GM12878 (cell line): ENCODE results near the gene IBTK. TPM values are rescaled to one million over a fixed set of nuclear protein-coding genes. Genes with fewer than 3 reads are reported as not detected.

ENCODE experiments used
- ATAC-seq: fragments of 200-7000 bp; cut with Tn5 transposase; 3 replicates; pipeline ENCODE4 v1.9.1; 2020; ENCODE audit warnings: mild to moderate bottlenecking, moderate library complexity
- BruUV-seq: library from RNA; stranded (reverse); fragments of 400-500 nt; replicated peaks from 2 replicates; lab custom pipeline; 2021; lab: Mats Ljungman, UMichigan
- CTCF ChIA-PET: fragments of 300-600 bp; sonication (Branson Sonifier 250); formaldehyde crosslinking; extraction: SDS; loops from one replicate; lab custom pipeline; 2021; ENCODE audit warnings: inconsistent platforms; lab: Yijun Ruan, JAX
- POLR2A ChIA-PET: fragments of 350-600 bp; formaldehyde crosslinking; extraction: SDS; loops from one replicate; lab custom pipeline; 2021; ENCODE audit warnings: inconsistent platforms; lab: Charles Lee
- RAD21 ChIA-PET: fragments of 300-600 bp; sonication (Branson Sonifier 250); formaldehyde crosslinking; loops from one replicate; lab custom pipeline; 2023; ENCODE audit warnings: antibody characterized with exemption; ENCODE audit not compliant: unreplicated experiment; lab: Charles Lee
- SMC1A ChIA-PET: fragments of 300-600 bp; sonication (Branson Sonifier 250); formaldehyde crosslinking; loops from one replicate; lab custom pipeline; 2023; ENCODE audit not compliant: unreplicated experiment, uncharacterized antibody; lab: Charles Lee
- DNase-seq: peaks from one replicate; pipeline ENCODE4 v3.0.0-alpha.2; 2011; ENCODE audit warnings: low read depth, low spot score
- FAIRE-seq: peaks from 3 replicates; lab custom pipeline; 2011; peaks lifted over from hg19 to GRCh38; lab: Jason Lieb, UNC
- H2AFZ ChIP-seq: 2 replicates; pipeline ENCODE4 v1.6.0; 2011; ENCODE audit warnings: low read depth, low read length, control low read depth; ENCODE audit not compliant: control insufficient read depth
- H3K27ac ChIP-seq: 2 replicates; pipeline ENCODE4 v1.5.1; 2011; ENCODE audit warnings: control low read depth; ENCODE audit not compliant: control insufficient read depth, insufficient read depth
- H3K27me3 ChIP-seq, 2 experiments: replicated peaks in 1 of 2; 2 replicates each; pipeline versions ENCODE4 v1.6.0 to v1.6.1; 2011; ENCODE audit warnings: low read length in 1 of 2; ENCODE audit not compliant: control insufficient read depth in 2 of 2, insufficient read depth in 2 of 2
- H3K36me3 ChIP-seq, 2 experiments: 2 replicates each; pipeline ENCODE4 v1.5.1; 2011; ENCODE audit warnings: low read length in 1 of 2; ENCODE audit not compliant: control insufficient read depth in 2 of 2, insufficient read depth in 2 of 2
- H3K4me1 ChIP-seq: 2 replicates; pipeline ENCODE4 v1.6.1; 2011; ENCODE audit warnings: mild to moderate bottlenecking, low read length, moderate library complexity, mixed read lengths; ENCODE audit not compliant: control insufficient read depth, insufficient read depth
- H3K4me2 ChIP-seq: 2 replicates; pipeline ENCODE4 v1.6.0; 2011; ENCODE audit warnings: control low read depth; ENCODE audit not compliant: control insufficient read depth, insufficient read depth
- H3K4me3 ChIP-seq: fragments of 200-600 bp; sonication (generic); 2 replicates; pipeline ENCODE4 v1.5.1; 2016
- H3K79me2 ChIP-seq: 2 replicates; pipeline ENCODE4 v1.6.0; 2011; ENCODE audit warnings: low read length; ENCODE audit not compliant: control insufficient read depth, insufficient read depth
- H3K9ac ChIP-seq: 2 replicates; pipeline ENCODE4 v1.8.0; 2011; ENCODE audit warnings: low read length, control low read depth, mixed read lengths; ENCODE audit not compliant: control insufficient read depth, insufficient read depth
- H3K9me3 ChIP-seq: replicated peaks from 3 replicates; pipeline ENCODE4 v1.5.1; 2011; ENCODE audit warnings: mild to moderate bottlenecking, low read length; ENCODE audit not compliant: control insufficient read depth, insufficient read depth
- H4K20me1 ChIP-seq: 2 replicates; pipeline ENCODE4 v1.6.0; 2011; ENCODE audit not compliant: control insufficient read depth, insufficient read depth
- ATF3 ChIP-seq: IDR thresholded peaks from 2 replicates; pipeline ENCODE4 v1.6.1; 2011; ENCODE audit warnings: low read depth, mild to moderate bottlenecking, low read length, moderate library complexity, borderline replicate concordance; ENCODE audit errors: extremely low read depth
- CBX3 ChIP-seq: fragments of 200-600 bp; sonication (generic); IDR thresholded peaks from 2 replicates; pipeline ENCODE4 v1.6.1; 2016; ENCODE audit warnings: low read depth, borderline replicate concordance
- EED ChIP-seq: sonication (generic); IDR thresholded peaks from 2 replicates; pipeline ENCODE4 v1.6.1; 2016; ENCODE audit warnings: antibody characterized with exemption, low read depth
- HDAC6 ChIP-seq: fragments of 200-600 bp; sonication (generic); IDR thresholded peaks from one replicate; pipeline ENCODE4 v1.8.0; 2017; ENCODE audit warnings: antibody characterized with exemption; ENCODE audit not compliant: unreplicated experiment
- MYC ChIP-seq: IDR thresholded peaks from 2 replicates; pipeline ENCODE4 v1.6.1; 2011; ENCODE audit warnings: mild to moderate bottlenecking, low read length, moderate library complexity, inconsistent platforms; ENCODE audit not compliant: insufficient read depth, insufficient replicate concordance, insufficient read length, severe bottlenecking
- NBN ChIP-seq: fragments of 450-650 bp; IDR thresholded peaks from 2 replicates; pipeline ENCODE4 v1.6.1; 2016
- NR2C2 ChIP-seq: IDR thresholded peaks from 2 replicates; pipeline ENCODE4 v1.6.1; 2011; ENCODE audit warnings: borderline replicate concordance, low read depth; ENCODE audit not compliant: control insufficient read depth, insufficient read length
- PAX5 ChIP-seq: IDR thresholded peaks from 2 replicates; pipeline ENCODE4 v1.6.1; 2011; ENCODE audit warnings: low read depth, low read length, borderline replicate concordance
- SMC3 ChIP-seq: IDR thresholded peaks from 2 replicates; pipeline ENCODE4 v1.6.1; 2011; ENCODE audit warnings: low read length, improper control_type of control experiment, borderline replicate concordance
- STAT3 ChIP-seq: IDR thresholded peaks from 2 replicates; pipeline ENCODE4 v1.6.1; 2011; ENCODE audit warnings: low read depth, low read length, improper control_type of control experiment
- TCF3 ChIP-seq: IDR thresholded peaks from 2 replicates; pipeline ENCODE4 v1.6.1; 2012; ENCODE audit warnings: low read depth, mild to moderate bottlenecking, low read length, borderline replicate concordance; ENCODE audit not compliant: insufficient read depth
- TCF7 ChIP-seq: IDR thresholded peaks from 2 replicates; pipeline ENCODE4 v1.6.1; 2014; ENCODE audit warnings: antibody characterized with exemption, borderline replicate concordance
- WGBS: methylation state at CpG from one replicate; pipeline ENCODE4 v1.1.6; 2016; ENCODE audit warnings: low lambda C conversion rate; ENCODE audit not compliant: insufficient replicate concordance, insufficient coverage; ENCODE audit errors: missing lambda C conversion rate; 5-methylcytosine and 5-hydroxymethylcytosine counted together
- in situ Hi-C: fragments of 300-500 bp; cut with MboI; formaldehyde crosslinking; loops from 9 replicates; pipeline ENCODE4 v1.14.3; 2018; ENCODE audit warnings: mixed read lengths
- intact Hi-C: fragments of 100-400 bp; cut with micrococcal nuclease; formaldehyde crosslinking; loops from one replicate; pipeline ENCODE4 v1.14.2; 2022; ENCODE audit not compliant: unreplicated experiment
- polyA plus RNA-seq, 11 experiments: library from polyadenylated mRNA; depleted of rRNA in 4 of 11; unstranded in 6 of 11; stranded (reverse) in 5 of 11; fragments of >200 nt; fragmentation: Nextera tagmentation in 4 of 11; fragmentation: Illumina TruSeq in 1 of 11; extraction: Ambion mirVana in 4 of 11; extraction: Trizol in 1 of 11; gene quantifications; 1 replicate in 1 of 11; 2 replicates in 10 of 11; pipeline versions ENCODE4 v1.2.1 to v1.2.3, GENCODE V29; 2011 to 2016; ENCODE audit warnings: inconsistent platforms in 2 of 11, missing spikeins in 2 of 11, low read depth in 1 of 11
- total RNA-seq, 4 experiments: library from RNA; depleted of rRNA in 3 of 4; stranded (reverse); fragments of >200 nt in 3 of 4; fragmentation: Illumina TruSeq in 1 of 4; extraction: Trizol in 1 of 4; gene quantifications; 2 replicates each; pipeline versions ENCODE4 v1.2.1 to v1.2.3, GENCODE V29; 2013 to 2021
- TF ChIP-seq, protein P1 (sequence below): IDR thresholded peaks from 2 replicates; pipeline ENCODE4 v1.6.1; 2012; ENCODE audit warnings: improper control_type of control experiment, low read depth, low read length; ENCODE audit not compliant: insufficient replicate concordance
- TF ChIP-seq, protein P2 (sequence below): IDR thresholded peaks from 2 replicates; pipeline ENCODE4 v1.6.1; 2012; ENCODE audit warnings: low read length, inconsistent platforms
- TF ChIP-seq, protein P3 (sequence below): IDR thresholded peaks from 2 replicates; pipeline ENCODE4 v1.6.1; 2012; ENCODE audit warnings: low read depth, low read length, improper control_type of control experiment

The IBTK gene
- total and polyA plus RNA-seq, 10 of the 15 experiments (the other 5 are each of a cell fraction or from before 2014, with no cell fraction given) = 12.0 to 32.1 (median 20.9) TPM

GRCh38 chr6:82260997-82261732 is 13.6 kb upstream of the IBTK start:
- POLR2A ChIA-PET = no interaction called here
- no peaks in the 10 kb centered on the region for H3K27me3 ChIP-seq
- BruUV-seq = no TSS peak
- WGBS = 92% methylated on average over 2 of the region's 2 CpGs
- RAD21 ChIA-PET = interaction anchor here (0.6 kb wide), 2 partner anchors 9 to 281 kb away, joined by 3 to 4 read pairs; no protein-coding TSS in a partner anchor
- FAIRE-seq (no peak), ATAC-seq (no peak), DNase-seq (no peak)
- no peaks in the 10 kb centered on the region for H3K9me3 ChIP-seq
- H3K4me2 ChIP-seq = no peak overlapping the region
- H2AFZ ChIP-seq = no peak overlapping the region
- intact Hi-C loops = no loop called here
- no peak overlapping the region for H3K4me3 ChIP-seq
- in situ Hi-C loops = no loop called here
- no peaks in the 10 kb centered on the region for H3K36me3 ChIP-seq
- SMC1A ChIA-PET = interaction anchor here (0.9 to 1.8 kb wide), 2 partner anchors 10 to 15 kb away, joined by 3 to 10 read pairs; no protein-coding TSS in a partner anchor
- H3K79me2 ChIP-seq = no peaks in the 10 kb centered on the region
- CTCF ChIA-PET = interaction anchor here (0.6 to 3.4 kb wide), 6 partner anchors 10 to 806 kb away, joined by 3 to 25 read pairs (median 4); partner anchors contain the start of gene DOP1A
- no peaks in the 10 kb centered on the region for H4K20me1 ChIP-seq
- H3K4me1 ChIP-seq = no peaks in the 10 kb centered on the region
- H3K9ac ChIP-seq = no peak overlapping the region
- no peak overlapping the region for H3K27ac ChIP-seq
- TF ChIP-seq, protein P1, sequence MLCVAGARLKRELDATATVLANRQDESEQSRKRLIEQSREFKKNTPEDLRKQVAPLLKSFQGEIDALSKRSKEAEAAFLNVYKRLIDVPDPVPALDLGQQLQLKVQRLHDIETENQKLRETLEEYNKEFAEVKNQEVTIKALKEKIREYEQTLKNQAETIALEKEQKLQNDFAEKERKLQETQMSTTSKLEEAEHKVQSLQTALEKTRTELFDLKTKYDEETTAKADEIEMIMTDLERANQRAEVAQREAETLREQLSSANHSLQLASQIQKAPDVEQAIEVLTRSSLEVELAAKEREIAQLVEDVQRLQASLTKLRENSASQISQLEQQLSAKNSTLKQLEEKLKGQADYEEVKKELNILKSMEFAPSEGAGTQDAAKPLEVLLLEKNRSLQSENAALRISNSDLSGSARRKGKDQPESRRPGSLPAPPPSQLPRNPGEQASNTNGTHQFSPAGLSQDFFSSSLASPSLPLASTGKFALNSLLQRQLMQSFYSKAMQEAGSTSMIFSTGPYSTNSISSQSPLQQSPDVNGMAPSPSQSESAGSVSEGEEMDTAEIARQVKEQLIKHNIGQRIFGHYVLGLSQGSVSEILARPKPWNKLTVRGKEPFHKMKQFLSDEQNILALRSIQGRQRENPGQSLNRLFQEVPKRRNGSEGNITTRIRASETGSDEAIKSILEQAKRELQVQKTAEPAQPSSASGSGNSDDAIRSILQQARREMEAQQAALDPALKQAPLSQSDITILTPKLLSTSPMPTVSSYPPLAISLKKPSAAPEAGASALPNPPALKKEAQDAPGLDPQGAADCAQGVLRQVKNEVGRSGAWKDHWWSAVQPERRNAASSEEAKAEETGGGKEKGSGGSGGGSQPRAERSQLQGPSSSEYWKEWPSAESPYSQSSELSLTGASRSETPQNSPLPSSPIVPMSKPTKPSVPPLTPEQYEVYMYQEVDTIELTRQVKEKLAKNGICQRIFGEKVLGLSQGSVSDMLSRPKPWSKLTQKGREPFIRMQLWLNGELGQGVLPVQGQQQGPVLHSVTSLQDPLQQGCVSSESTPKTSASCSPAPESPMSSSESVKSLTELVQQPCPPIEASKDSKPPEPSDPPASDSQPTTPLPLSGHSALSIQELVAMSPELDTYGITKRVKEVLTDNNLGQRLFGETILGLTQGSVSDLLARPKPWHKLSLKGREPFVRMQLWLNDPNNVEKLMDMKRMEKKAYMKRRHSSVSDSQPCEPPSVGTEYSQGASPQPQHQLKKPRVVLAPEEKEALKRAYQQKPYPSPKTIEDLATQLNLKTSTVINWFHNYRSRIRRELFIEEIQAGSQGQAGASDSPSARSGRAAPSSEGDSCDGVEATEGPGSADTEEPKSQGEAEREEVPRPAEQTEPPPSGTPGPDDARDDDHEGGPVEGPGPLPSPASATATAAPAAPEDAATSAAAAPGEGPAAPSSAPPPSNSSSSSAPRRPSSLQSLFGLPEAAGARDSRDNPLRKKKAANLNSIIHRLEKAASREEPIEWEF = no peak
- TF ChIP-seq NBN = no peak
- no peak for TF ChIP-seq PAX5
- TF ChIP-seq TCF3 = no peak
- no peak for TF ChIP-seq ATF3
- TF ChIP-seq TCF7 = no peak
- TF ChIP-seq HDAC6 = no peak
- TF ChIP-seq EED = no peak
- TF ChIP-seq, protein P2, sequence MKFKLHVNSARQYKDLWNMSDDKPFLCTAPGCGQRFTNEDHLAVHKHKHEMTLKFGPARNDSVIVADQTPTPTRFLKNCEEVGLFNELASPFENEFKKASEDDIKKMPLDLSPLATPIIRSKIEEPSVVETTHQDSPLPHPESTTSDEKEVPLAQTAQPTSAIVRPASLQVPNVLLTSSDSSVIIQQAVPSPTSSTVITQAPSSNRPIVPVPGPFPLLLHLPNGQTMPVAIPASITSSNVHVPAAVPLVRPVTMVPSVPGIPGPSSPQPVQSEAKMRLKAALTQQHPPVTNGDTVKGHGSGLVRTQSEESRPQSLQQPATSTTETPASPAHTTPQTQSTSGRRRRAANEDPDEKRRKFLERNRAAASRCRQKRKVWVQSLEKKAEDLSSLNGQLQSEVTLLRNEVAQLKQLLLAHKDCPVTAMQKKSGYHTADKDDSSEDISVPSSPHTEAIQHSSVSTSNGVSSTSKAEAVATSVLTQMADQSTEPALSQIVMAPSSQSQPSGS = no peak
- TF ChIP-seq CBX3 = no peak
- TF ChIP-seq STAT3 = no peak
- no peak for TF ChIP-seq MYC
- TF ChIP-seq SMC3 = no peak
- TF ChIP-seq, protein P3, sequence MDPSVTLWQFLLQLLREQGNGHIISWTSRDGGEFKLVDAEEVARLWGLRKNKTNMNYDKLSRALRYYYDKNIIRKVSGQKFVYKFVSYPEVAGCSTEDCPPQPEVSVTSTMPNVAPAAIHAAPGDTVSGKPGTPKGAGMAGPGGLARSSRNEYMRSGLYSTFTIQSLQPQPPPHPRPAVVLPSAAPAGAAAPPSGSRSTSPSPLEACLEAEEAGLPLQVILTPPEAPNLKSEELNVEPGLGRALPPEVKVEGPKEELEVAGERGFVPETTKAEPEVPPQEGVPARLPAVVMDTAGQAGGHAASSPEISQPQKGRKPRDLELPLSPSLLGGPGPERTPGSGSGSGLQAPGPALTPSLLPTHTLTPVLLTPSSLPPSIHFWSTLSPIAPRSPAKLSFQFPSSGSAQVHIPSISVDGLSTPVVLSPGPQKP = no peak
- TF ChIP-seq NR2C2 = no peak
